ENCODE results near the gene KCTD14. TPM values are rescaled to one million over a fixed set of nuclear protein-coding genes. Genes with fewer than 3 reads are reported as not detected.

Gene KCTD14
- total and polyA plus RNA-seq, 9 of the 15 experiments (the other 6 are each of a cell fraction or from before 2014, with no cell fraction given): 0.04 to 0.30 (median 0.11) TPM; not detected in 2

GRCh38 chr11:78039919-78040671, 17.0 kb upstream of the KCTD14 start (continued):
- no peak for TF ChIP-seq U2AF1 (optimal IDR thresholded peaks at IDR 0.05; ENCODE audit: low read depth, low read length)
- no peak for TF ChIP-seq ZNF695 (CRISPR knock-in tag; IDR thresholded peaks at IDR 0.05)
- no peak for TF ChIP-seq FOS (IDR thresholded peaks at IDR 0.05; ENCODE audit: extremely low read depth, insufficient read length)
- TF ChIP-seq, protein P1, sequence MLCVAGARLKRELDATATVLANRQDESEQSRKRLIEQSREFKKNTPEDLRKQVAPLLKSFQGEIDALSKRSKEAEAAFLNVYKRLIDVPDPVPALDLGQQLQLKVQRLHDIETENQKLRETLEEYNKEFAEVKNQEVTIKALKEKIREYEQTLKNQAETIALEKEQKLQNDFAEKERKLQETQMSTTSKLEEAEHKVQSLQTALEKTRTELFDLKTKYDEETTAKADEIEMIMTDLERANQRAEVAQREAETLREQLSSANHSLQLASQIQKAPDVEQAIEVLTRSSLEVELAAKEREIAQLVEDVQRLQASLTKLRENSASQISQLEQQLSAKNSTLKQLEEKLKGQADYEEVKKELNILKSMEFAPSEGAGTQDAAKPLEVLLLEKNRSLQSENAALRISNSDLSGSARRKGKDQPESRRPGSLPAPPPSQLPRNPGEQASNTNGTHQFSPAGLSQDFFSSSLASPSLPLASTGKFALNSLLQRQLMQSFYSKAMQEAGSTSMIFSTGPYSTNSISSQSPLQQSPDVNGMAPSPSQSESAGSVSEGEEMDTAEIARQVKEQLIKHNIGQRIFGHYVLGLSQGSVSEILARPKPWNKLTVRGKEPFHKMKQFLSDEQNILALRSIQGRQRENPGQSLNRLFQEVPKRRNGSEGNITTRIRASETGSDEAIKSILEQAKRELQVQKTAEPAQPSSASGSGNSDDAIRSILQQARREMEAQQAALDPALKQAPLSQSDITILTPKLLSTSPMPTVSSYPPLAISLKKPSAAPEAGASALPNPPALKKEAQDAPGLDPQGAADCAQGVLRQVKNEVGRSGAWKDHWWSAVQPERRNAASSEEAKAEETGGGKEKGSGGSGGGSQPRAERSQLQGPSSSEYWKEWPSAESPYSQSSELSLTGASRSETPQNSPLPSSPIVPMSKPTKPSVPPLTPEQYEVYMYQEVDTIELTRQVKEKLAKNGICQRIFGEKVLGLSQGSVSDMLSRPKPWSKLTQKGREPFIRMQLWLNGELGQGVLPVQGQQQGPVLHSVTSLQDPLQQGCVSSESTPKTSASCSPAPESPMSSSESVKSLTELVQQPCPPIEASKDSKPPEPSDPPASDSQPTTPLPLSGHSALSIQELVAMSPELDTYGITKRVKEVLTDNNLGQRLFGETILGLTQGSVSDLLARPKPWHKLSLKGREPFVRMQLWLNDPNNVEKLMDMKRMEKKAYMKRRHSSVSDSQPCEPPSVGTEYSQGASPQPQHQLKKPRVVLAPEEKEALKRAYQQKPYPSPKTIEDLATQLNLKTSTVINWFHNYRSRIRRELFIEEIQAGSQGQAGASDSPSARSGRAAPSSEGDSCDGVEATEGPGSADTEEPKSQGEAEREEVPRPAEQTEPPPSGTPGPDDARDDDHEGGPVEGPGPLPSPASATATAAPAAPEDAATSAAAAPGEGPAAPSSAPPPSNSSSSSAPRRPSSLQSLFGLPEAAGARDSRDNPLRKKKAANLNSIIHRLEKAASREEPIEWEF (CRISPR knock-in tag; IDR thresholded peaks at IDR 0.05): no peak
- TF ChIP-seq PYGO2 (tag; IDR thresholded peaks at IDR 0.05): 0 out of 2 replicates have a peak, but pooled peaks have one; percentile 9
- TF ChIP-seq, protein P2, sequence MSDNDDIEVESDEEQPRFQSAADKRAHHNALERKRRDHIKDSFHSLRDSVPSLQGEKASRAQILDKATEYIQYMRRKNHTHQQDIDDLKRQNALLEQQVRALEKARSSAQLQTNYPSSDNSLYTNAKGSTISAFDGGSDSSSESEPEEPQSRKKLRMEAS (CRISPR knock-in tag; IDR thresholded peaks at IDR 0.05): no peak
- TF ChIP-seq SMARCE1 (IDR thresholded peaks at IDR 0.05): peak; percentile 90
- peak in 1 of 3 experiments; percentile 65 for TF ChIP-seq YY1 (IDR thresholded peaks at IDR 0.05; ENCODE audit: borderline replicate concordance in 1 of 3, control insufficient read depth in 1 of 3, extremely low read depth in 1 of 3, insufficient read depth in 3 of 3, insufficient read length in 1 of 3, insufficient replicate concordance in 2 of 3, low read depth in 1 of 3, low read length in 2 of 3)
- no peak for TF ChIP-seq PHTF2 (CRISPR knock-in tag; IDR thresholded peaks at IDR 0.05)
- peak; percentile 21; the same call in 1 of the 2 replicates for TF ChIP-seq ZBTB17 (CRISPR knock-in tag; IDR thresholded peaks at IDR 0.05)
- no peak for TF ChIP-seq CHD2 (IDR thresholded peaks at IDR 0.05; ENCODE audit: low read depth, low read length)
- no peak for TF ChIP-seq TCF7L2 (IDR thresholded peaks at IDR 0.05; ENCODE audit: low read depth, low read length)
- no peak for TF ChIP-seq ETS2 (tag; IDR thresholded peaks at IDR 0.05; ENCODE audit: borderline replicate concordance, poor library complexity, severe bottlenecking)
- no peak for TF ChIP-seq CREM (IDR thresholded peaks at IDR 0.05; ENCODE audit: low read depth)
- no peak for TF ChIP-seq SMC3 (conservative IDR thresholded peaks at IDR 0.05; ENCODE audit: insufficient read depth, low read depth, low read length)
- no peak for TF ChIP-seq E2F4 (CRISPR knock-in tag; IDR thresholded peaks at IDR 0.05; ENCODE audit: low read depth)
- TF ChIP-seq BMI1 (IDR thresholded peaks at IDR 0.05; ENCODE audit: low read length): no peak
